ENCODE results near the gene PVR.

DNA sequence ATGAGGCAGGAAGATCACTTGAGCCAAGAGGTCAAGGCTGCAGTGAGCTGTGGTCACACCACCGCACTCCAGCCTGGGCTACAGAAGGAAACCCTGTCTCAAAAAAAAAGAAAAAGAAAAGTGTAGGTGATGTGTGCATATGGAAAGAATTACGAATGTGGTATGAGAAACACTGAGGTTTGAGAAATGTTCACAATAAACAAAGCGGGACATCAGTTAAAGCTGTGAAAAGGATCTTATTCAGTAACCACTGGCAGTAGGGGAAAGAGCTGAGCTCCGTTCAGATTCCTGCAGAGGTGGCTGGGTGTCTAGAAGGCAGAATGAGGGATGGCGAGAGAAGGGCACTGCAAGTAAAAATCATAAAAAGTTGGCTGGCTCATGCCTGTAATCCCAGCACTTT is 34.5 kb upstream of the PVR start:
- TF ChIP-seq, protein P1, sequence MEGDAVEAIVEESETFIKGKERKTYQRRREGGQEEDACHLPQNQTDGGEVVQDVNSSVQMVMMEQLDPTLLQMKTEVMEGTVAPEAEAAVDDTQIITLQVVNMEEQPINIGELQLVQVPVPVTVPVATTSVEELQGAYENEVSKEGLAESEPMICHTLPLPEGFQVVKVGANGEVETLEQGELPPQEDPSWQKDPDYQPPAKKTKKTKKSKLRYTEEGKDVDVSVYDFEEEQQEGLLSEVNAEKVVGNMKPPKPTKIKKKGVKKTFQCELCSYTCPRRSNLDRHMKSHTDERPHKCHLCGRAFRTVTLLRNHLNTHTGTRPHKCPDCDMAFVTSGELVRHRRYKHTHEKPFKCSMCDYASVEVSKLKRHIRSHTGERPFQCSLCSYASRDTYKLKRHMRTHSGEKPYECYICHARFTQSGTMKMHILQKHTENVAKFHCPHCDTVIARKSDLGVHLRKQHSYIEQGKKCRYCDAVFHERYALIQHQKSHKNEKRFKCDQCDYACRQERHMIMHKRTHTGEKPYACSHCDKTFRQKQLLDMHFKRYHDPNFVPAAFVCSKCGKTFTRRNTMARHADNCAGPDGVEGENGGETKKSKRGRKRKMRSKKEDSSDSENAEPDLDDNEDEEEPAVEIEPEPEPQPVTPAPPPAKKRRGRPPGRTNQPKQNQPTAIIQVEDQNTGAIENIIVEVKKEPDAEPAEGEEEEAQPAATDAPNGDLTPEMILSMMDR (IDR thresholded peaks at IDR 0.05; ENCODE audit: low read depth, low read length, poor library complexity, severe bottlenecking) = no peak
- no peak for TF ChIP-seq EZH2phosphoT487 (IDR thresholded peaks at IDR 0.05; ENCODE audit: borderline replicate concordance, low read length)

All from DOHH2 (cell line).